ENCODE data around the gene RCAN1.

RCAN1 gene

DNA sequence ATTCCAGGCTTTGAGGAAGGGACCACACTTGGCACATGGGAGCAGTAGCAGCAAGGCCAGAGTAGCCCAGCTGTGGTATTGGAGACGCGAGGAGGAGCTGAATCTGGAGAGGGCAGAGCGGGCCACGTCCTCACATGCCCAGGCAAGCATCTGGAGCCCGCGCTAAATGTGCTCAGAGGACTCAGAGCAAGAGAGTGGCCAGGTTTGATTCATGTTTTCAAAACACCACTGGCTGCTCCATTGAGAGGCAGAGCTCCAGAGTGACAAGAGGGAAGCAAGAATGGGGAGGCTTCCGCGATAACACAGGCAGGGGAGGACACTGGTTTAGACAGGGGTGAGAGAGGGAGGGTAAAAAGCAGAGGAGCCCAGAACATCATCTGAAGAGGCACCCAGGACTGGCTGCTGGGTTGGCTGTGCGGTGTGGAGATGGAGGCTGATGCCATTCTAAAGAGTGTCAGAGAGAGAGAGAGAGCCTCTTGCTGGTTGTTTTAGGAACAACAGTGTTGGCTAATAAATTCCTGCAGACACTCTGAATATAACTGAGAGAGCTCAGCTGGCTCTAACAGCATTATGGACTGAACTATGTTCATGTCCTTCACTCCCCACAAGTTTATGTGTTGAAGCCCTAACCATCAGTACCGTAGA lies 32.3 kb downstream of the RCAN1 start:
- TF ChIP-seq POLR2AphosphoS5 (IDR thresholded peaks at IDR 0.05; ENCODE audit: low read depth, low read length) (no peak), FOXP2 (optimal IDR thresholded peaks at IDR 0.05; ENCODE audit: borderline replicate concordance, extremely low read depth, extremely low read length, insufficient read depth) (no peak)

DNA sequence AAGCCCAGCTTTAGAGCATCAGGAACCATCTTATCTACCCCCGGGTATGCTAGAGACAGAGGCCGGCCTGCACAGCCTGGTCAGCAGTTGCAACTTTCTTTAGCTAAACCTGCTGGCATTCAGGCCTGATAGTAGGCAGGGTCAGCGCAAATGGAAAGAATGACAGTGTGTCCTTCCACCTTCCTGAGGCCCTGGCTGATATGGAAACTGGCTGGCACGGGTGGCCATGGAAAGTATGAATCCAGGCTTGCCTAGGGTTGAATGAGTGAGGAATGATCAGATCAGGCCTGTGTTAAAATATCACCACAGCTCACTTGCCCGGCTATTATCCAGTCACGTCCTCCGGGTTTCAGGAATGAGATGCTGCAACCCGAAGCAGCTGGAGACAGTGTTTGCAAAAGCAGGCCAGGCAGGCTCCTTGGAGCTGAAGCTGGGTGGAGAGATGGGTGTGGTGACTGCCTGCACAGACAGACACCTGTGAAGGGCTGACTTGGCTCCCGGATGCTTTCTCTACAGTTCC lies 34.7 kb downstream of the RCAN1 start:
- TF ChIP-seq TAF1 (IDR thresholded peaks at IDR 0.05; ENCODE audit: borderline replicate concordance, insufficient read depth, low read length) (no peak), SIN3A (IDR thresholded peaks at IDR 0.05; ENCODE audit: borderline replicate concordance, insufficient read depth, low read length) (no peak), POLR2AphosphoS5 (IDR thresholded peaks at IDR 0.05; ENCODE audit: low read depth, low read length) (no peak), FOXP2 (optimal IDR thresholded peaks at IDR 0.05; ENCODE audit: borderline replicate concordance, extremely low read depth, extremely low read length, insufficient read depth) (no peak)
- TF ChIP-seq, protein P1, sequence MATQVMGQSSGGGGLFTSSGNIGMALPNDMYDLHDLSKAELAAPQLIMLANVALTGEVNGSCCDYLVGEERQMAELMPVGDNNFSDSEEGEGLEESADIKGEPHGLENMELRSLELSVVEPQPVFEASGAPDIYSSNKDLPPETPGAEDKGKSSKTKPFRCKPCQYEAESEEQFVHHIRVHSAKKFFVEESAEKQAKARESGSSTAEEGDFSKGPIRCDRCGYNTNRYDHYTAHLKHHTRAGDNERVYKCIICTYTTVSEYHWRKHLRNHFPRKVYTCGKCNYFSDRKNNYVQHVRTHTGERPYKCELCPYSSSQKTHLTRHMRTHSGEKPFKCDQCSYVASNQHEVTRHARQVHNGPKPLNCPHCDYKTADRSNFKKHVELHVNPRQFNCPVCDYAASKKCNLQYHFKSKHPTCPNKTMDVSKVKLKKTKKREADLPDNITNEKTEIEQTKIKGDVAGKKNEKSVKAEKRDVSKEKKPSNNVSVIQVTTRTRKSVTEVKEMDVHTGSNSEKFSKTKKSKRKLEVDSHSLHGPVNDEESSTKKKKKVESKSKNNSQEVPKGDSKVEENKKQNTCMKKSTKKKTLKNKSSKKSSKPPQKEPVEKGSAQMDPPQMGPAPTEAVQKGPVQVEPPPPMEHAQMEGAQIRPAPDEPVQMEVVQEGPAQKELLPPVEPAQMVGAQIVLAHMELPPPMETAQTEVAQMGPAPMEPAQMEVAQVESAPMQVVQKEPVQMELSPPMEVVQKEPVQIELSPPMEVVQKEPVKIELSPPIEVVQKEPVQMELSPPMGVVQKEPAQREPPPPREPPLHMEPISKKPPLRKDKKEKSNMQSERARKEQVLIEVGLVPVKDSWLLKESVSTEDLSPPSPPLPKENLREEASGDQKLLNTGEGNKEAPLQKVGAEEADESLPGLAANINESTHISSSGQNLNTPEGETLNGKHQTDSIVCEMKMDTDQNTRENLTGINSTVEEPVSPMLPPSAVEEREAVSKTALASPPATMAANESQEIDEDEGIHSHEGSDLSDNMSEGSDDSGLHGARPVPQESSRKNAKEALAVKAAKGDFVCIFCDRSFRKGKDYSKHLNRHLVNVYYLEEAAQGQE (IDR thresholded peaks at IDR 0.05; ENCODE audit: insufficient read depth in 1 of 2, low read depth in 2 of 2, low read length in 2 of 2), result no peak

DNA sequence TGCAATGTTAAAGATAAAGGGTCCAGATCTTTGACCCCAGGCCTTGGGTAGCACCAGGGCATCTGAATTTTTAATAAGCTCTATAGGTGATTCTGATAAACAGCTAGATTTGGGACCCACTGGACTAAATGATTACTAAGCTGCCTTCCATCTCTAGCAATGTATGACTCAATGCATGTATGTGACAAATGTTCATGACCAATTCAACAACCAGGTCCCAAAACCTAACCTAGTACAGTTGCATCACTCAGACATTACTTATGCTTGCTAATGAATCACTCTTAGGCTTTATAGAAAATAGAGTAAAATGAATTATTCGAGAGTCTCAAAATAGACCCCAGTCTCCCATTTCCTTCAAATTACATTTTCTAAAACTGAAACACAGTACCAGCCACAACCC lies 35.5 kb downstream of the RCAN1 start:
- TF ChIP-seq FOXP2 (optimal IDR thresholded peaks at IDR 0.05; ENCODE audit: borderline replicate concordance, extremely low read depth, extremely low read length, insufficient read depth), result no peak
- TF ChIP-seq, protein P1 (IDR thresholded peaks at IDR 0.05; ENCODE audit: insufficient read depth in 1 of 2, low read depth in 2 of 2, low read length in 2 of 2), result no peak
- TF ChIP-seq SIN3A (IDR thresholded peaks at IDR 0.05; ENCODE audit: borderline replicate concordance, insufficient read depth, low read length), result no peak
- TF ChIP-seq TAF1 (IDR thresholded peaks at IDR 0.05; ENCODE audit: borderline replicate concordance, insufficient read depth, low read length), result no peak
- TF ChIP-seq POLR2AphosphoS5 (IDR thresholded peaks at IDR 0.05; ENCODE audit: low read depth, low read length), result no peak

DNA sequence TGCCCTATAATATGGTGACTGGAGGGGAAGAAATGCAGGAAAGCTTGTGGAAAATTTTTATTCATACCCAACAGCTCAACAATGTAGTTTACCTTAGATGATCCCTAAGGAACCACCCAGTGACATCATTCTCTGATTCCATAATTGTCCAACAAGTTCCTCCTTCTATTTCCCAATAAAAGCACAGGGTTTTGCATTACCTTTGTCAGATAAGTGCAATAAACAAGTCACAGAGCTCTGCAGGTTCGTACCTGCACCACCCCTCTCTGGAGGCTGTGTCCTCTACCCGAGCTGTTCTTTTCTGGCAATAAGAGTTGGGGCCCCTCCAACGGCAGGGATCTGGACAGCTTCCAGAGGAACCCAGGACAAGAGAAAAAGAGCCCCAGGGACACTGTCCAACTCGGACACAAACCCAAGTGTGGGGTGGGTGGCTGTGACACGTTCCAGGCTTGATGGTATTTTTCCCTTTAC lies 38.8 kb downstream of the RCAN1 start:
- TF ChIP-seq TAF1 (IDR thresholded peaks at IDR 0.05; ENCODE audit: borderline replicate concordance, insufficient read depth, low read length) (no peak), SIN3A (IDR thresholded peaks at IDR 0.05; ENCODE audit: borderline replicate concordance, insufficient read depth, low read length) (no peak), FOXP2 (optimal IDR thresholded peaks at IDR 0.05; ENCODE audit: borderline replicate concordance, extremely low read depth, extremely low read length, insufficient read depth) (no peak), POLR2AphosphoS5 (IDR thresholded peaks at IDR 0.05; ENCODE audit: low read depth, low read length) (no peak)
- TF ChIP-seq, protein P1 (IDR thresholded peaks at IDR 0.05; ENCODE audit: insufficient read depth in 1 of 2, low read depth in 2 of 2, low read length in 2 of 2), result no peak

DNA sequence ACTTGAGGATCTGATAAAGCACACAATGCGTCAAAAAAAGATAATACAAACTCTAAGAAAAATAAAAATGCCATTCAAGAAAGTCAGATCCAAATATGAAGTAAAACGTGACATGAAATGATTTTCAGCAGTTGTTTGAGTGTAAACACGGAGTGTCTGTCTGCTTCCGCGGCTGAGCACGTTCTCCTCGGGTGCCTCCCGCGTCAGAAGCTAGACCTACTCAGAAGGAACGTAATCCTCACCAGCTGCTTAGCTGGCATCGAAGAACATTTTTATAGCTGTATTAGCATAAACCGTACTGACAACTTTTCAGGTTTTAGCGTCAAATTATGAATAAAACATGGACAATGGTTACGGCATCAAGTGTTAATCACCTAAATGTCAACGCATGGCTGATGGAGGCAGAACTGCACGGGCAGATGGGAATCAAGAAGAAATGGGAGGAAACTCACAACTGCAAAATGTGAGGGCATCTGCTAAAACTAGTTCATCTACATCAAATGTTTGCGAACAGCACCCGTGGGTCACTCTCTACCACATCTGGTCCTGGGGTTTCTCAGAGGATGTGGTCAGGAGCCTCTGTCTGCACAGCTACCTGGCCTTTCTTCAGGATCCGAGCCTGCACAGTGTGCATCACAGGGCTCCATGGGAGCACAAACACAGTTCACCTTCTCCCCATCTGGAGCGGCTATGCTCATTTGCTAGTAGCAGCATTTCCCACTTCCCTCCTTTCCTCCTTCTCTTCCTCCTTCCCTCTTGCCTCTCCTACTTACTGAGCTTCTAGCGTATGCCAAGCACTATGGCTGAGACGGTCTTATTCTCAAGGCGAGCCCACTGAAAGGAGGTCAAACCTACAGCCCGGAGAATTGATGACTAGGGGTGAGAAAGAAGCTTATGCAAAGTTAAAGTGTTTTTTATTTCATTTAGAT lies 40.0 kb downstream of the RCAN1 start:
- TF ChIP-seq, protein P1 (IDR thresholded peaks at IDR 0.05; ENCODE audit: insufficient read depth in 1 of 2, low read depth in 2 of 2, low read length in 2 of 2), result no peak
- TF ChIP-seq TAF1 (IDR thresholded peaks at IDR 0.05; ENCODE audit: borderline replicate concordance, insufficient read depth, low read length), result no peak
- no peak for TF ChIP-seq FOXP2 (optimal IDR thresholded peaks at IDR 0.05; ENCODE audit: borderline replicate concordance, extremely low read depth, extremely low read length, insufficient read depth)
- no peak for TF ChIP-seq POLR2AphosphoS5 (IDR thresholded peaks at IDR 0.05; ENCODE audit: low read depth, low read length)
- no peak for TF ChIP-seq SIN3A (IDR thresholded peaks at IDR 0.05; ENCODE audit: borderline replicate concordance, insufficient read depth, low read length)
